NCI-H748 treated with DMSO at 0.1 percent for 48 hours (cell line): ENCODE measurements around the gene CXXC1.
"Not testable (repeated sequence)": the region's sequence is repeated elsewhere in the genome, so short reads cannot be mapped to it uniquely, and the experiment has no call there.

Experiments used
- DNase-seq: peaks from one replicate; lab custom pipeline; 2025; lab: John Stamatoyannopoulos, UW

CXXC1 gene

DNA sequence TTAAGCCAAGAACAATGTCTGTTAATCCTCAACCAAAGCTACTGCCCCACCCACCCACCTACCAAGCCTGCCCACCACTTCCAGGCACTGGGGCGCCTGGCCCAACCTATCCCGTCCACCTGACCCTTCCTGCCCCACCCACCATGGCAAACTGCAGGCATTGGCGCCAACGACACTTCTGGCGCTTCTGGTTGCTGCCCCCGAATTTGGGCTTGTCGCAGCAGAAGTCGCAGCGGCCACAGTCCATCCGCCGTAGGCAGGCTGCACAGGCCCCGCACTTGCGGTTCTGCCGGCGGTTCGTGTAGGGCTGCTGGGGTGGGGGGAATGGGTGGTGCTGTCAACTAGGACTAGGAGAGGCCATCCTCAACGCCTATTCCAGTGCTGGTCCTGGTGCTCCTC lies 13.4 kb downstream of the CXXC1 start:
- DNase-seq: no peak

DNA sequence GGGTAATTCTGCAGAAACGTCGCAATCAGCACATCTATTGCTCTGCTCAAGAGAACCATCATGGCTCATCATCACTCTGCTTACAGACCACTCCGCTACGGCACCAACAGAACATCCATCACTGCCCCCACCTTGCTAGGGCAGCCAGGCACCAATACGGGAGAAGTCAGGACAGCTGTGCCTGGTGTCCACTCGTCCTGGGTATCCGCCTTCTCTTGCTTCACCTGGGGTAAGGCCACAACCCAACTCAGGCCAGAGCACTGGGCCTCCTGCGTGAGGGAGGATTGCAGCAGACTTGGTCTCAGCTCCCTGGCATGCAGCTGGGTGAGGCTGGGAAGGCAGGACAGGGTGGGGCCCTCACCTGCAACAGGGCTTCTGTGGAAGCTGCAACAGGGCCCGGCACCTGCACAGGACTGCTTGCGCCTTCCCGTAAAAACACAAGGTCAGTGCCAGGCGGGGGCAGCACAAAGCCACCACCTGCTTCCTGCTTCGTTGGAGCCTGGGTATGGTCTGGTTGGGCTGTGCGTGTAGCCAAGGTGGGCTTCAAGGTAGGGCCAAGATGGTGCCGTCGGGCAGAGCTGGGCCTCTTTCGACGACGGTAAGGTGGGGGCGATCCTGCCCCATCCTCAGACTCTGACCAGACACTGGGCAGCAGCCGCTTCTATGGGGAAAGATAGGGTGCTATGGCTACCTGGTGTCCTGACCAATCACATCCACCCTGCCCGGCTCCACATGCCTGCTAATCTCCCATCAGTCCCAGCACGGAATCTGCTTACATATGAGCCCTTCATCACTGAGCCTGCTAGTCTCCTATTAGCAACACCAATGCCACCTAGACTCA lies 14.1 kb downstream of the CXXC1 start:
- DNase-seq: no peak

DNA sequence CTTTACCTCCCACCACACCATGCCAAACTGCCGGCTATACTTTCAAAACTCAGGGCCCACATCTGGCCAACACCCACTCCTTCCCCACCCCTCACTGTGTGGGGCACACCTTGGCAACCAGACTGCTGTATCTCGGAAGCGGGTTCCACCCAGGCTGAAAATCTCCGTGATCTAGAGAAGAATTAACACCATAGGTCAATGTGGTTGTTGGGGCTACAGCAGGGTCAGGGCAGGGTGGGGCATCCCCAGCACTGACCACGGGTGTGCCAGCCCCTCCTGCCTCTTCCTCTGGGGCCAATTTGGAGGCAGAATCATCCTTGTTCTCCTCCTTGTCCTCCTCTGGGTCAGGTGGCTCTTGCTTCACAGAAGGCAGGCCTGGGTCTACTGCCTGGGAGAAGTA lies 14.9 kb downstream of the CXXC1 start:
- no peak for DNase-seq

DNA sequence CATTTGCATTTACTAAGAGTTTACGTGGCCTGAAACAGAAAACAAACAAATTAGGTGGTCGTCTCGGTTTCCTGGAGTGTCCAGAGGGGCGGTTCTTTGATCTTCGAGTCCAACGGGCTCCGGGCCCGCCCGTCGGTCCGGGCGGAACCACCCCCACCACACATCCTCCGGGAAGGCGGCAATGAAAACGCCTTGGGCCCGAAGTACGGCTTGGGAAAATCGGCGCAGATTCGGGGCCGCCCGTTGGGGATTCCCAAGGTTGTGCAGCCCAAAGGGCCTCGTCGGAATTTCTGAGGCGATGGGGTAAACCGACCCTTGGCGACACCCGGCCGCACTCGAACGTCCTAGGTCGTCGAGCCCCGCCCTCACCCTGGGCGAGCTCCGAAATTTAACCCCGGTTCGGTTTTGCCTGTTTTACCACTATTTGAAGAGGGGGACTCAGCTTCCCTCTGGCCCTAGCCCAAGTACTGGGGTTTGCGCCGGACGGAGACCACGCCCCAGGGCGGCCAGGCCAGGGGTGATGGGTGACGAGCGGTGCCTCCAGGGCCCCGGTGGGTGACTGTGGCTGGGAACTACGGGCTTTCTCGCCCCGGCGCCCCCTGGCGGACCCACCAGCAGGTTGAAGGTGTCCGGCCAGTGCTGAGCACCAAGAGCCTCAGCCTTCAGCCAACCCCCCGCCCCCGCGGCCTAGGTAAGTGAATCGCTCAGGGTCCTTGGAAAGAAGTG lies 19.3 kb downstream of the CXXC1 start:
- peak; percentile 40 for DNase-seq

DNA sequence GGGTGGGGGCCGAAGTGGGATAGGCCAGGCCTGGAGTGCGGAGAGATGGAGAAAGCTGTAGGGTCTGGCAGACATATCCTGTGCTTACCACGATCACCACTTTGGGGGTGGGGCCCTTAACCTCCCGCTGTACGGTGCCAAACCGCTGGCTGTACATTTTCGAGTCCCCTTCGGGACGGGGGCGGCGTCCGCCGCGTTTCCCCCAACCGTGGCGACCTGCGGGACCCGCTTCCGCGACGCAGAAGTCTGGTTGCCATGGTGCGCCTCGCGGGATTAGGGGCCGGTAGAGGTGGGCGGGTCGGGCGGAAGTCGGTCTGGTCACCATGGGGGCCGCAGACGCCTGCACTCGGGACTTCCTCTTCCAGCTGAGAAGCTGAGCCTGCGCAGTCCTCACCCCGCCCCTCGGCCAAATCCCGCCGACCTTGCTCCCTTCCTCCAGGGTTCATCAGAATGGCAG lies 21.2 kb downstream of the CXXC1 start, which contains the start of gene CFAP53:
Gene CFAP53 (minus strand): TSS at position 248 of the 457 bp plus-strand sequence. CDS start 91 bp downstream, at position 157.
- DNase-seq: peak; percentile 87

DNA sequence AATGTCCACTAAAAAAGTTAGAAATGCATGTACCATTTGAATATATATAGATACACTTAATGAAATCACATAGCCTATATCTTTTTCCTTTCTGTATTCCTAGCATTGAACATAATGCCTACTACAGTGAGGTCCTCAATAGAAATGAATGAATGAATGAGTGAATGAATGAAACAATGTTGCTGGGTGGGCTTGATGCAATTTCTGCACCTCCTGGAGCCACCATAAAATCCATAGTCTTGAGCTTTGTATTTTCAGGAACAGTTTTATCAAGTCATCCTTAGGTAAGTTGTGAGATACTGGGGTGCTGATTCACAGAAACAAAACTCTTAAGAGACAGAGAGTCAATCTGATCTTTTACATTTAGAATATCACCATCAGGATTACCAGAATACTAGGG lies 24.5 kb downstream of the CXXC1 start:
- no peak for DNase-seq

DNA sequence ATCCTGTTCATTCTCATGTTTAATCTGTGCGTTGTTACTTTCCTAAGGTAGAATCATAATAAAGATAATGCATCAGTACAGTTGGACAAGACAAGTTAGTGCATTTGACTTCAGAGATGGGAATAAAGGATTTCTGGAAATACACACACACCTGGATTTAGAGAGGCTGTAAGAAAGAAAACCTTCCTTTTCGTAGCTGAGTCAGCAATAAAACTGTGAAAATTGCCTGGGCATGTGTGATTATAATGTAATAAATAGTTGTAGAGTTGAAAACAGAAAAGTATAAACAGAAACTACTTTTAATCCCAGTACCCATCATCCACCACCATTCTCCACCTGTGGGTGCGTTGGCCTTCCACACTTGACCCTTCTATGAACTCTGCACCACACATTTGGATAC lies 36.6 kb downstream of the CXXC1 start:
- no peak for DNase-seq

DNA sequence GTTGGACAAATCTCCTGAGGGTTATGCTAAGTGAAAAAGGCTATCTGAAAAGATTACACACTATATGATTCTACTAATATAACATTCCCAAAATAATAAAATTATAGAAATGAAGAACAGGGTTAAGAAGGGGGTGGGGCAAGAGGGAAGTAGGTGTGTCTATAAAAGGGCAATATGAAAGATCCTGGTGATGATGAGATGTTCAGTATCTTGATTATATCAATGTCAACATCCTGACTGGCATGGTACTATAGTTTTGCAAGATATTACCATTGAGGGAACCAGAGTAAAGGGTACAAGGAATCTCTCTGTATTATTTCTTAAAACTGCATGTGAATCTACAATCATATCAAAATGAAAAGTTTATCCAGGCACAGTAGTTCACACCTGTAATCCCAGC lies 37.9 kb downstream of the CXXC1 start:
- DNase-seq: no peak

DNA sequence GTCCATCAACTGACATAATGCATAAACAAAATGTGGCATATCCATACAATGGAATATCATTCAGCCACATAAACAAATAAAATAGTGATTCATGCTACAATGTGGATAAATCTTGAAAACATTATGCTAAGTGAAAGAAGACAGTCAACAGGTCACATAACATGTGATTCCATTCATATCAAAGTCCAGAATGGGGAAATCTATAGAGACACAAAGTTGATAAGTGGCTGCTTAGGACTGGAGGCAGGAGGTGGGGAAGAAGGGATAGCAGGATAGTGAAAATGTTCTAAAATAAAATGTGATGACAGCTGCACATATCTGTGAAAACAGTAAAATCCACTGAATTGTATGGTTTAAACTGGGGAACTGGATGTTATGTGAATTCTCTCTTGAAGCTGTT lies 39.9 kb downstream of the CXXC1 start:
- DNase-seq: no peak

DNA sequence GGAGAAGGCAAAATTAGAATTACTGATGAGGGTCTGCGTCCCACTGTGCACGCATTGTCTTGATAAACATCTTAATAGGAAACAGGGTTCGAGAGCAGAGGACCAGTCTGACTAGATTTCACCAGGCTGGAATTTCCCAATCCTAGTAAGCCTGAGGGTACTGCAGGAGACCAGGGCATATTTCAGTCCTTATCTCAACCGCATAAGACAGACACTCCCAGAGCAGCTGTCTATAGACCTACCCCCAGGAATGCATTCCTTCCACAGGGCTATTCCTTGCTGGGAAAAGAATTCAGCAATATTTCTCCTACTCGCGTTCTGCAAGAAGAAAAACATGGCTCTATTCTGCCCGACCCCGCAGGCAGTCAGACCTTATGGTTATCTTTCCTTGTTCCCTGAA lies 45.7 kb downstream of the CXXC1 start:
- not testable (repeated sequence) for DNase-seq

DNA sequence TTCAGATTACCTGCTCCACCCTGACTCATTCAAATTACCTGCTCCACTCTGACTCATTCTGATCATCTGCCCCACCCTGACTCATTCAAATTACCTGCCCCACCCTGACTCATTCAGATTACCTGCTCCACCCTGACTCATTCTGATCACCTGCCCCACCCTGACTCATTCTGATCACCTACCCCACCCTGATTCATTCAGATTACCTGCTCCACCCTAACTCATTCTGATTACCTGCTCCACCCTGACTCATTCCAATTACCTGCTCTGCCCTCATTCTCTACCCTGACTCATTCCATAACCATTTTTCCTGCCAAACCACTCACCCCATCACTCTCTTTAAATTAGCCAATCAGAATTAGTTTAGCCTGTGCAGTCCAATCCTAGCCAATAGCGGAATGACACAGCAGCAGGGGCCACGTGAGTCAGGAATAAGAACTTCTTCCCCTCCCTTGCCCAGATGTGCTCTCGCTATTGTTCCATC lies 47.4 kb downstream of the CXXC1 start:
- DNase-seq: no peak

DNA sequence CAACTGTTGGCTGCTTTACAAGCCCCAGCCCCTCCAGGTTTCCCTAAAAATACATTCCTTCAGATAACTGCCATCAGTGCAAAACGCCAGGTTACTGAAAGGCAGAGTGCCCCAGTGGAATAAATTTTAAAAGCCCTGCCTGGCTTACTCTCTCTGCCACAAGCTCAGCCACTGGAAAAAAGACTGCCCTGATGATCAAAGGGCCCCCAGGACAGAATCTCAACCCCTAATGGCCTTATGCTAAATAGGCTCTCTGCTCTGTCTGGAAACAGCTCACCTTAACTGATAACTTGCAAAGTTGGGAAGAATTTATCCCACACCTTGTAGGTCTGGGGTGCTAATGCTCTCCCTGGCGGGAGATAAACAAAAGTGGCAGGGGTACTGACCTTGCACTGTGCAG lies 55.1 kb downstream of the CXXC1 start:
- no peak for DNase-seq
